SW 1271 (cell line): ENCODE results near the gene TTC39C.
"Not testable (repeated sequence)": the region's sequence is repeated elsewhere in the genome, so short reads cannot be mapped to it uniquely, and the experiment has no call there.

Source experiments
- DNase-seq, 2 experiments: peaks; one replicate each; lab custom pipeline; 2025; lab: John Stamatoyannopoulos, UW

The TTC39C gene

DNA sequence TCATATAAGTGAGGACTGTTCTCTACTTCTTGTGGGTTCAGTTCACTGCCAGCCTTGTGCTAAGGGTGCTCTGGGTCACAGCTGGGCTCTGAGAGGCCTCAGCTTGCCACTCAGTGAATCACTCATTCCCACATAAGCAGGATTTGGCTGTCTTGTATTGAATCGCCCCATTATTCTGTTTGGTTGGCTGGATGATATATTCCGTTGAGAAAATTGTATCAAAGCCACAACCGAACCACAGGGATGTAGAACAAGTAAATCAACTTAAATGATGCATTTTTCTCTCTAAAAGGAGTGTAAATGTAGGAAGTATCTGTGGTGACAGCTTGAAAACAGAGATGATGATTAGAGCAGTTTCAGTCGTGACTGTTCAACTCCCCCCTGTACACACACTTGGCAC lies 39.6 kb downstream of the TTC39C start:
- DNase-seq = no peak

GRCh38 chr18:24055009-24055804 lies 40.7 kb downstream of the TTC39C start:
- DNase-seq = no peak

DNA sequence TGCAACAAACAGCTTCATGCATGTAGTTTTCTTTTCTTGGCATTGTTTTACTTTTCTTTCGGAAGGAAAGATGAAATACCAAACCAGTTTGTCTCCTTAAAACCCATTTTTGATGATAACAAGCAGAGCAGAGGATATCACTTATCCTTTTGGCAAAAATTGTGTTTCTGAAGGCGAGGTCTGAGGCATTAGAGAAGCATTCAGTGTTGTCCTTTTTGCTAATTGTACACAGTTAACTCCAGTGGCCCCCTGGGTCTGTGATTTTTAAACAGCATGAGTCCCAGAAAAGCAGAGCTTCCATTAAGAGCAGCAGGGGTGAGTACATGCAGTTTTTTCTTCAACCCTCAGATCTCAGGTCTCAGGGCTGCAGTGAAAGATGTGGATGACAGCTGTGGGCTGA lies 41.3 kb downstream of the TTC39C start:
- no peak for DNase-seq

DNA sequence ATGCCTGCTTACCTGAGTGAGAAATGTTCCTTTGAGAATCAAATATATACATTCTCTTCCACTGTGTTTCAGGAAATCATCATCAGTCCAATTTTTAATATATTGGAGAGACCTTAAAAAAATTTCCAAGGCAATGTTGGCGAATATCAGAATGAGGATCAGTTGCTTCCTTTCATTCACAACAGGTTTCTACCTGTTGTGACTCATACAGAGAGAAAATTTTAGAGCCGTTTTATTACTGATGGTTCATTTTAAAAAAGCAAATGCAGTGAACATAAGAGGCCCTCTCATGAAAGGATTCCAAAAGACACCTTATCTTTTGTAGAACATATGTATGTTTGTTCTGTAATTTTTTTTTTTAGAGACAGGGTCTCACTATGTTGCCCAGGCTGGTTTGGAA lies 42.0 kb downstream of the TTC39C start:
- DNase-seq = no peak

- no peak for DNase-seq
Observed at GRCh38 chr18:24057804-24058203, 43.2 kb downstream of the TTC39C start.

DNA sequence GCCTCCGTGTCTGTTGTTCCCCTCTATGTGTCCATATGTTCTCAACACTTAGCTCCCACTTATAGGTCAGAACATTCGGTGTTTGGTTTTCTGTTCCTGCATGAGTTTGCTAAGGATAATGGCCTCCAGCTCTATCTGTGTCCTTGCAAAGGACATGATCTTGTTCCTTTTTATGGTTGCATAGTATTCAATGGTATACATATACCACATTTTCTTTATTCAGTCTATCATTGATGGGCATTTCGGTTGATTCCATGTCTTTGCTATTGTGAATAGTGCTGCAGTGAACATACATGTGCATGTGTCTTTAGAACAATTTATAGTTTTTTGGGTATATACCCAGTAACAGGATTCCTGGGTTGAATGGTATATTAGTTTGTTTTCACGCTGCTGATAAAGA lies 44.8 kb downstream of the TTC39C start:
- not testable (repeated sequence) for DNase-seq

- no peak for DNase-seq
Observed at GRCh38 chr18:24060644-24061043, 46.1 kb downstream of the TTC39C start.

DNA sequence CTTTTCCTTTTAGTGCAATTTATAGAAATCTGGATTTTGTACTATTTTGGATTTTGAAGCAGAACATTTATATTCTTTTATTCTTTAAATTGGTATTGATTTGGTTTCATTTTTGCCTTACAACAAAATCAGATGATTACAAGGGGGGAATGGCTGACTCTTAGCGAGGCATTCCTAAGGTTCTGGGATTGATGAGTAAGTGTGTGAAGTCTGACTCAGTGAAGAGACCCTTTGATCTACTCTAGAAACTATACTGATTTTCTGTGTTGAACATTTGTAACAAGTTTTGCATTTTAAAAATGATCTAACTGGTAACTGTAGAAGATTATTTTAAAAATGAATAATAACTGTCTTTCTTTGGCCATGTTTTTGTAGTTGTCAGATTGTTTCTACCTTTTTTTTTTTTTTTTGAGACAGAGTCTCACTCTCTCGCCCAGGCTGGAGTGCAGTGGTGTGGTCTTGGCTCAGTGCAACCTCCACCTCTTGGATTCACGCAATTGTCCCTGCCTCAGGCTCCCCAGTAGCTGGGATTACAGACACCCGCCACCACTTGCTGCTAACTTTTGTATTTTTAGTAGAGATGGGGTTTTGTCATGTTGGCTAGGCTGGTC lies 48.7 kb downstream of the TTC39C start:
- no peak for DNase-seq

DNA sequence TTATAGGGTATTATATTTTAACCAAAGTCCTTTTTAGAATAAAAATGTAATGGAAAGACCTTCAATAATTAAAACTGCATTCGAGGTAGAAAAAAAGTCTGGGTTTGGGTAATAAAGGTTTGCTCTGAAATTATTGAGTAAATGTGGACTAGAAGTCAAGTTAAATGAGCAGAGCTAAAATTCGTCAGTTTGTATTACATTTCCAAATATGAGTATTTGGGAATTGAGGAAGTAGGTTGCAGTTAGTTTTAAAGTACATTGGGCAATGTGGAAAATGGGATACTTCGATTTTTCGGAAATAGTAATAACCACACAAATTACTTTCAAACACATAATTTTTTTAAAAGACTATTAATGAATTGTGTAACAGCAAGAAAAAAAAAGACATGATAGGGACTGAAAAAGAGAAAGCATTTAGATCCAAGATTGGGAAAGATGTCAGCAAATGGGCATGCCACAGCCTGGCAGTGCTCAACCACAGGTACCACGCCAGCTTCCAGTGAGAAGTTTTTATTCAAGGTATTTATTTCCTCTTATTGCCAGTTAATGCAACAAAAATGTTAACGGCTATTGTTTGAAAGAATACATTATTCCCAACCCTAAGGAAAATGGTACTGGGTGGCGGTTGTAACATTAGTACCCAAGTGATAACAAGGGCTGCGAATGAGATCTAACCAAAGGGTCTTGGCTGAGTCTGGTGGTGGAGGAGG lies 50.0 kb downstream of the TTC39C start:
- no peak for DNase-seq

DNA sequence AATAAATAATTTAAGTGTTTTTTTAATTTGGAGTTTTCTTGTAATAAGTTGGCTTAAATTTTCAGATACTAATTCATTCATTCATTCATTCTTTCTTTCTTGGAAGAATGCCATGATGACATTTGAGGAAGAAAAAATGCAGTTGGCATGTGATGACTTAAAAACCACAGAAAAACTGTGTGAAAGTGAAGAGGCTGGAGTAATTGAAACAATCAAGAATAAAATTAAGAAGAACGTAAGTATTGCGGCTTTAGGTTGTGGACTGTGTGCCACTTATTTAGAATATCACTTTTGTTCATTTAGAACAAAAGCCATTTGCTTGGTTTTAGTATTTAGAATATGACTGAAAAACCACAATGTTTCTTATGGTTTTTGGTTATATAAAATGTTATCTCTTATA lies 51.4 kb downstream of the TTC39C start:
- DNase-seq = no peak

DNA sequence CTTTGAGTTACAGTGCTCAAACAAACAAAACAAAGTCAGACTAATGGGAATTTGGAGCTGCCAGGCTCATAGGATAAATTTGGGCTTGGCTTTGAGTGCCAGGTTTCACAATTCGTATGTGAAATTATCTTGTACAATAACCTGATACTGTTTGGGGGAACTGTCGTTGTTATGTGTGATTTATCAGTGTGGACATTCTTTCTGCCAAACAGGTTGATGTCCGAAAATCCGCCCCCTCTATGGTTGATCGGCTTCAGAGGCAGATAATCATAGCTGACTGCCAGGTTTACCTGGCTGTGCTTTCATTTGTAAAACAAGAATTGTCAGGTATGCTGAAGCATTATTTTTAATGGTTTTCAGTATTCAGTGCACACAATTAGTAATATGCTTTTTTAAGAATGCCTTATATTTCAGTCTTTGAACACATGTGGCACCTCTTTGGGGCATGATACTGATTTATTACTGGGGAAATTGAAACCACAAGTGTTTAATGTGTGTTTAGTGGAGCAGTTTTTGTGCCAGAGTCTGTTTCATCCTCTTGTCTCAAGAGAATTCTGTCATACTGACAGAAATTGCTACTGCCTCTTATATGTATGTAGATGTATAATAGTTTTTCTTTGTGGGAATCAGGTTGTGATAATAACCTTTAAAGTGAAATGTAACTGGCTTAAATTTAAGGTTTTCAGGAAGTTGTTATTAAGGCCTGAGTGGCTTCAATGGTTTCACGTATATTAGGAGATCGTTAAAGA lies 54.6 kb downstream of the TTC39C start:
- DNase-seq = no peak

- no peak for DNase-seq
Observed at GRCh38 chr18:24071029-24071428, 56.5 kb downstream of the TTC39C start.

DNA sequence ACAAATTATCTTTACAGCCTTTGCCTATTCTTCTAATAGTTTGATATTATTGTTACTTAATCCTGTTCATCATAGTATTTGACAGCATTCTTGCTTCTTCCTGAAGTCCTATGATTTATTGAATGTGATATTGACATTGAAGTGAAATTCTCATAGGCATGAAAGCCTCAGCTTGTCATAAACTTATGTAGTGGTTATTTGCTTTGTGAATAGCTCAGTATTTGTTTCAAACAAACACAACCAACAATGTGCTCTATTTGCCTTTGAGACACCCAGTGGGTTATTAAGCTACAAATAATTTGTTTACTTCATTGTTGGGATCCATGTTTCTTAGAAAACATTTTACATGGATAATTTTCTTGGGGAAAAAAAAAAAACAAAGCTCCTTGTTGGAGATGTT lies 57.2 kb downstream of the TTC39C start:
- no peak for DNase-seq

DNA sequence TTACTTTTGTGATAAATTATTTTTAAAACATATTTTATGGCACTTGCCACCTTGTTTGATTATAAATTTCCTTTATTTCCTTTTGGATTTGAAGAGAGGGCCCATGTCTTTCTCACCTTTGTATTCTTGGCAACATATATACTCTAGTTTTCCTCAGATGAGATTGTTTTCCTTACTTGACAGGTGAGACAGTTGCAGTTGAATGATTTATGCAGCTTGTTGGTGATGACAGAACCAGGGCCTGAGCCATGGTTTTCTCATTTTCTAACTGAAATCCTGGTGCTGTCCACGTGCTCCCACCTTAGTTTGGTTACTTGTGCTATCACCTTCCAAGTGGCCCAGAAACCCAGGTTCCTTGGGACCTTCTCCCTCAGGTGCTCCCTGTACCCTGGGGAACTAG lies 58.2 kb downstream of the TTC39C start:
- no peak for DNase-seq

DNA sequence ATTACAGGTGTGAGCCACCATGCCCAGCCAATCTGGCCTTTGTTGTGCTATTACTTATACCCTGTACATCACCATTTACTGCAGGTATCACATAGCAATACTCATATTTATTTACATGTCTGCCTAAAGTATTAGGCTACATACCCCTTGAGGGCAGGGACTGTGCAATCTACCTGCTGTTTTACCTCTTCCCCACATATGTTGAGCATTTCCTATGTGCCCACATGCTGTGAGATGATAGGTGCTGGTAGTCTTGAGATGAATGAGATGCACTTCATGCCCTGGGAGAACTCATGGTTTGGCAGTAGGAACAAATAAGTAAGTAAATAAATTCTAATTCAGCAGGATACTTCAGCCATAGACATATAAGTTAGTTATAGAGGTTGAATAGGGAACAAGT lies 59.2 kb downstream of the TTC39C start:
- no peak for DNase-seq

- not testable (repeated sequence) for DNase-seq
Observed at GRCh38 chr18:24074757-24075156, 60.2 kb downstream of the TTC39C start.

- DNase-seq = peak; percentile 90 to 93
Observed at GRCh38 chr18:24075767-24076597, 61.4 kb downstream of the TTC39C start.

- no peak for DNase-seq
Observed at GRCh38 chr18:24076950-24077349, 62.4 kb downstream of the TTC39C start.

DNA sequence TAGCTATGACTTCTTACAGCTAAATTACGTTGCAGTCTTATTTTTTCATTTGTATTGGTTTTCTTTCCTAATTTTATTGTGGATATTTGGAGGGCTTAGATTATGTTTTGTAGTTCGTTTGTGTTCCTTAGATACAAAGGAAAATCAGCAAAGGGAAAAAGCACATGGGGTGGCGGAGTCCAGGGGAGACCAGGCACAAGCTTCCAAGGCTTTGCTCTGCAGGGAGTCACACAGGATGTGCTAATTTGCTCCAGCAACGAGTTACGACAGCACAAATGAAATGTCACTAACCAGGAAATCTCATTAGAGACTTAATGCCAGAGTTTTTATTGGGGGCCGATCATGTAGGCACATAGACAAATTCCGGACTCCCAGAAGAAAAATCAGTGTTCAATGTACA lies 63.8 kb downstream of the TTC39C start:
- DNase-seq = no peak

- no peak for DNase-seq
Observed at GRCh38 chr18:24080861-24081260, 66.3 kb downstream of the TTC39C start.

DNA sequence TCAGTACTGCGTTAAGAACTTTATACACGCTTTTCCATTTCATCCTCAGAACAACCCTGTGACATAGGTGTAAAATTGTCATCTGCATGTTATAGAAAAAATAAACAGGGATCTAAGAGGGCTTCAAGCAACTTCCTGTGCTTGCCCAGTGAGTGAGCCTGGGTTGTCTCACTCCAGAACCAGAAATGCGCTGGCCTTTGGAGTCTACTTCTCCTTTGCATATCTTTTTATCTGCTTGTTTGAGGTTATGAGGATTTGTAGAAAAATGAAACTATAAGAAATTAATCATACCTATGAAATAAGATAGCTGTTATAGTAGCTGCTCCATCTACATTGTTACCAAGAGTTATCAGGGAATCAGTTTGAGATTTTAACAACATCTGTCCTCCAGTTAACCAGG lies 69.0 kb downstream of the TTC39C start:
- DNase-seq = no peak

- no peak for DNase-seq
Observed at GRCh38 chr18:24086082-24086481, 71.5 kb downstream of the TTC39C start.
